Measurements from ENCODE around the gene CLEC4E. TPM values are rescaled to one million over a fixed set of nuclear protein-coding genes. Genes with fewer than 3 reads are reported as not detected.
"Not testable (repeated sequence)": the region's sequence is repeated elsewhere in the genome, so short reads cannot be mapped to it uniquely, and the experiment has no call there.

Gene CLEC4E
- total and polyA plus RNA-seq, 8 donors, result 0.11 to 37.5 (median 0.42) TPM

GRCh38 chr12:8504351-8504750 lies 36.4 kb downstream of the CLEC4E start:
- peaks cover 0 to 20% of the 10 kb centered on the region in 2 donors for H3K4me1 ChIP-seq
- no peak for TF ChIP-seq CTCF (IDR thresholded peaks at IDR 0.05)
- ATAC-seq (no peak), DNase-seq (no peak)
- no peaks in the 10 kb centered on the region for H3K9me3 ChIP-seq
- H3K36me3 ChIP-seq, result no peaks in the 10 kb centered on the region
- H3K27ac ChIP-seq, result no peak overlapping the region
- H3K27me3 ChIP-seq, result peaks cover 0 to 6% of the 10 kb centered on the region in 2 donors
- intact Hi-C loops (cut with DNase I), result no loop called here
- H3K4me3 ChIP-seq, result no peak overlapping the region

- DNase-seq (no peak), ATAC-seq (no peak)
- no peak for TF ChIP-seq CTCF (IDR thresholded peaks at IDR 0.05)
- no peak overlapping the region for H3K4me3 ChIP-seq
- H3K27me3 ChIP-seq, result no peaks in the 10 kb centered on the region
- no peaks in the 10 kb centered on the region for H3K9me3 ChIP-seq
- peaks cover 0 to 13% of the 10 kb centered on the region in 2 donors for H3K4me1 ChIP-seq
- no peaks in the 10 kb centered on the region for H3K36me3 ChIP-seq
- peak overlapping the region in 1 of 2 donors; percentile 51 for H3K27ac ChIP-seq
- intact Hi-C loops (cut with DNase I), result no loop called here
Measured at GRCh38 chr12:8501720-8502119, 39.0 kb downstream of the CLEC4E start.

- TF ChIP-seq CTCF (IDR thresholded peaks at IDR 0.05), result no peak
- intact Hi-C loops (cut with DNase I), result no loop called here
- DNase-seq (no peak), ATAC-seq (no peak)
- Histone ChIP-seq H3K36me3 (no peaks in the 10 kb centered on the region), H3K27me3 (no peaks in the 10 kb centered on the region), H3K4me3 (no peak overlapping the region), H3K27ac (no peak overlapping the region), H3K9me3 (no peaks in the 10 kb centered on the region), H3K4me1 (peaks cover 0 to 13% of the 10 kb centered on the region in 2 donors)
Measured at GRCh38 chr12:8499616-8500015, 41.1 kb downstream of the CLEC4E start.

- ATAC-seq; intact Hi-C loops (cut with DNase I): not testable (repeated sequence)
- peaks cover 0 to 25% of the 10 kb centered on the region in 2 donors for H3K4me1 ChIP-seq
Measured at GRCh38 chr12:8496074-8496473, 44.6 kb downstream of the CLEC4E start.

GRCh38 chr12:8495671-8496070 lies 45.0 kb downstream of the CLEC4E start:
- H3K4me3 ChIP-seq; intact Hi-C loops (cut with DNase I); ATAC-seq; DNase-seq; H3K27me3 ChIP-seq; H3K9me3 ChIP-seq; H3K27ac ChIP-seq; H3K36me3 ChIP-seq: not testable (repeated sequence)
- peaks cover 0 to 27% of the 10 kb centered on the region in 2 donors for H3K4me1 ChIP-seq

More at GRCh38 chr12:8496074-8496473, 44.6 kb downstream of the CLEC4E start:
- not testable (repeated sequence) for H3K4me3 ChIP-seq, H3K27ac ChIP-seq, DNase-seq, H3K9me3 ChIP-seq, H3K27me3 ChIP-seq, H3K36me3 ChIP-seq

GRCh38 chr12:8493084-8493483 lies 47.6 kb downstream of the CLEC4E start:
- Histone ChIP-seq H3K4me1 (peaks cover 0 to 27% of the 10 kb centered on the region in 2 donors), H3K36me3 (no peaks in the 10 kb centered on the region), H3K4me3 (no peak overlapping the region), H3K27me3 (no peaks in the 10 kb centered on the region), H3K9me3 (no peaks in the 10 kb centered on the region), H3K27ac (peak overlapping the region in 1 of 2 donors; percentile 85)
- peak; percentile 79 for ATAC-seq
- TF ChIP-seq CTCF (IDR thresholded peaks at IDR 0.05), result no peak
- intact Hi-C loops (cut with DNase I), result no loop called here
- DNase-seq, result peak in 2 of 4 donors; percentile 7 to 51

Data from left lung (tissue), 10 donors.